Measurements from ENCODE around the gene PRIMA1. TPM values are rescaled to one million over a fixed set of nuclear protein-coding genes. Genes with fewer than 3 reads are reported as not detected.

The PRIMA1 gene
- total and polyA plus RNA-seq, 10 of the 15 experiments (the other 5 are each of a cell fraction or from before 2014, with no cell fraction given) = not detected

GRCh38 chr14:93688820-93689219, 99.5 kb downstream of the PRIMA1 start (continued):
- TF ChIP-seq ZNF622 (IDR thresholded peaks at IDR 0.05) = no peak
- TF ChIP-seq HCFC1 (IDR thresholded peaks at IDR 0.05; ENCODE audit: low read length) = no peak
- no peak for TF ChIP-seq RFX5 (IDR thresholded peaks at IDR 0.05; ENCODE audit: low read depth, low read length)
- TF ChIP-seq, protein P1, sequence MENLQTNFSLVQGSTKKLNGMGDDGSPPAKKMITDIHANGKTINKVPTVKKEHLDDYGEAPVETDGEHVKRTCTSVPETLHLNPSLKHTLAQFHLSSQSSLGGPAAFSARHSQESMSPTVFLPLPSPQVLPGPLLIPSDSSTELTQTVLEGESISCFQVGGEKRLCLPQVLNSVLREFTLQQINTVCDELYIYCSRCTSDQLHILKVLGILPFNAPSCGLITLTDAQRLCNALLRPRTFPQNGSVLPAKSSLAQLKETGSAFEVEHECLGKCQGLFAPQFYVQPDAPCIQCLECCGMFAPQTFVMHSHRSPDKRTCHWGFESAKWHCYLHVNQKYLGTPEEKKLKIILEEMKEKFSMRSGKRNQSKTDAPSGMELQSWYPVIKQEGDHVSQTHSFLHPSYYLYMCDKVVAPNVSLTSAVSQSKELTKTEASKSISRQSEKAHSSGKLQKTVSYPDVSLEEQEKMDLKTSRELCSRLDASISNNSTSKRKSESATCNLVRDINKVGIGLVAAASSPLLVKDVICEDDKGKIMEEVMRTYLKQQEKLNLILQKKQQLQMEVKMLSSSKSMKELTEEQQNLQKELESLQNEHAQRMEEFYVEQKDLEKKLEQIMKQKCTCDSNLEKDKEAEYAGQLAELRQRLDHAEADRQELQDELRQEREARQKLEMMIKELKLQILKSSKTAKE (IDR thresholded peaks at IDR 0.05; ENCODE audit: low read depth, poor library complexity, severe bottlenecking) = no peak

DNA sequence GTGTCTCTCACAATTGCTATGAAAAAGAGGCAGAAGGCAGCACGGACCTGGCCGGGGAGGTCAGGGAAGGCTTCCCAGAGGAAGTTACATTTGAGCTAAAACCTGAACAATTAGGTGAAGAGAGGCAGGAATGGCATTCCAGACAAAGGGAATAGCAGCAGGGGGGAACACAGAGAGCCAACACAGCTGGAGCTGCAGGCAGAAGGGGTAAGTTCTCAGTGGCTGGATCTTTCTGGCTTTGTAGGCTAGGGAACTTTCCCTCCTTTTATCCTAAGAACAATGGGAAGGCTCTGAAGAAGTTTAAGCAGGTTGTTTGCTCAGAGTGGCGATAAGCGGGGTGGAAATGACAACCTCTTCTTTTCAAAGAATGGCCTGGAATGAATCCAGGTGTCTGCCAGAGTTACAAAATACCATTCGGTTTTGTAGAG, 100.0 kb downstream of the PRIMA1 start:
- RAD21 ChIA-PET (ENCODE audit: unreplicated experiment) = no interaction called here
- intact Hi-C loops (cut with micrococcal nuclease; ENCODE audit: unreplicated experiment) = no loop called here
- BruUV-seq (replicated peaks) = no TSS peak
- no peak for TF ChIP-seq PKNOX1 (IDR thresholded peaks at IDR 0.05)
- TF ChIP-seq ZNF274 (IDR thresholded peaks at IDR 0.05; ENCODE audit: insufficient read depth, insufficient read length) = no peak
- no peak for TF ChIP-seq NFYA (IDR thresholded peaks at IDR 0.05; ENCODE audit: borderline replicate concordance, low read depth, low read length)
- no peak for TF ChIP-seq MXI1 (IDR thresholded peaks at IDR 0.05; ENCODE audit: low read depth, low read length)
- TF ChIP-seq CBFB (IDR thresholded peaks at IDR 0.05; ENCODE audit: low read depth) = no peak
- TF ChIP-seq JUND (IDR thresholded peaks at IDR 0.05; ENCODE audit: low read depth, low read length) = no peak
- TF ChIP-seq SP1 (IDR thresholded peaks at IDR 0.05; ENCODE audit: low read depth, low read length) = no peak
- TF ChIP-seq ETV6 (conservative IDR thresholded peaks at IDR 0.05 in 1 of 2, IDR thresholded peaks at IDR 0.05 in 1 of 2; ENCODE audit: borderline replicate concordance in 1 of 2, low read depth in 1 of 2) = no peak
- TF ChIP-seq, protein P2, sequence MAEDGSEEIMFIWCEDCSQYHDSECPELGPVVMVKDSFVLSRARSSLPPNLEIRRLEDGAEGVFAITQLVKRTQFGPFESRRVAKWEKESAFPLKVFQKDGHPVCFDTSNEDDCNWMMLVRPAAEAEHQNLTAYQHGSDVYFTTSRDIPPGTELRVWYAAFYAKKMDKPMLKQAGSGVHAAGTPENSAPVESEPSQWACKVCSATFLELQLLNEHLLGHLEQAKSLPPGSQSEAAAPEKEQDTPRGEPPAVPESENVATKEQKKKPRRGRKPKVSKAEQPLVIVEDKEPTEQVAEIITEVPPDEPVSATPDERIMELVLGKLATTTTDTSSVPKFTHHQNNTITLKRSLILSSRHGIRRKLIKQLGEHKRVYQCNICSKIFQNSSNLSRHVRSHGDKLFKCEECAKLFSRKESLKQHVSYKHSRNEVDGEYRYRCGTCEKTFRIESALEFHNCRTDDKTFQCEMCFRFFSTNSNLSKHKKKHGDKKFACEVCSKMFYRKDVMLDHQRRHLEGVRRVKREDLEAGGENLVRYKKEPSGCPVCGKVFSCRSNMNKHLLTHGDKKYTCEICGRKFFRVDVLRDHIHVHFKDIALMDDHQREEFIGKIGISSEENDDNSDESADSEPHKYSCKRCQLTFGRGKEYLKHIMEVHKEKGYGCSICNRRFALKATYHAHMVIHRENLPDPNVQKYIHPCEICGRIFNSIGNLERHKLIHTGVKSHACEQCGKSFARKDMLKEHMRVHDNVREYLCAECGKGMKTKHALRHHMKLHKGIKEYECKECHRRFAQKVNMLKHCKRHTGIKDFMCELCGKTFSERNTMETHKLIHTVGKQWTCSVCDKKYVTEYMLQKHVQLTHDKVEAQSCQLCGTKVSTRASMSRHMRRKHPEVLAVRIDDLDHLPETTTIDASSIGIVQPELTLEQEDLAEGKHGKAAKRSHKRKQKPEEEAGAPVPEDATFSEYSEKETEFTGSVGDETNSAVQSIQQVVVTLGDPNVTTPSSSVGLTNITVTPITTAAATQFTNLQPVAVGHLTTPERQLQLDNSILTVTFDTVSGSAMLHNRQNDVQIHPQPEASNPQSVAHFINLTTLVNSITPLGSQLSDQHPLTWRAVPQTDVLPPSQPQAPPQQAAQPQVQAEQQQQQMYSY (CRISPR knock-in tag; IDR thresholded peaks at IDR 0.05) = no peak
- TF ChIP-seq EED (IDR thresholded peaks at IDR 0.05; ENCODE audit: low read depth) = no peak
- TF ChIP-seq, protein P3, sequence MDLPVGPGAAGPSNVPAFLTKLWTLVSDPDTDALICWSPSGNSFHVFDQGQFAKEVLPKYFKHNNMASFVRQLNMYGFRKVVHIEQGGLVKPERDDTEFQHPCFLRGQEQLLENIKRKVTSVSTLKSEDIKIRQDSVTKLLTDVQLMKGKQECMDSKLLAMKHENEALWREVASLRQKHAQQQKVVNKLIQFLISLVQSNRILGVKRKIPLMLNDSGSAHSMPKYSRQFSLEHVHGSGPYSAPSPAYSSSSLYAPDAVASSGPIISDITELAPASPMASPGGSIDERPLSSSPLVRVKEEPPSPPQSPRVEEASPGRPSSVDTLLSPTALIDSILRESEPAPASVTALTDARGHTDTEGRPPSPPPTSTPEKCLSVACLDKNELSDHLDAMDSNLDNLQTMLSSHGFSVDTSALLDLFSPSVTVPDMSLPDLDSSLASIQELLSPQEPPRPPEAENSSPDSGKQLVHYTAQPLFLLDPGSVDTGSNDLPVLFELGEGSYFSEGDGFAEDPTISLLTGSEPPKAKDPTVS (IDR thresholded peaks at IDR 0.05; ENCODE audit: low read depth, low read length) = no peak

More for the DNA sequence above, 100.0 kb downstream of the PRIMA1 start:
- H3K4me1 ChIP-seq (ENCODE audit: control insufficient read depth, insufficient read depth, low read length) = no peaks in the 10 kb centered on the region
- no peaks in the 10 kb centered on the region; a peak in 1 of 4 replicates for H3K27me3 ChIP-seq (replicated peaks in 1 of 2; ENCODE audit: control insufficient read depth in 2 of 2, insufficient read depth in 2 of 2, low read length in 1 of 2)
- in situ Hi-C loops (cut with MboI) = no loop called here
- no peaks in the 10 kb centered on the region for H3K9me3 ChIP-seq (replicated peaks; ENCODE audit: control insufficient read depth, insufficient read depth, low read length)
- 9% methylated on average over 5 of the region's 5 CpGs for WGBS (ENCODE audit: insufficient coverage, insufficient replicate concordance, low lambda C conversion rate, missing lambda C conversion rate)
- no peak overlapping the region for H3K4me3 ChIP-seq
- POLR2A ChIA-PET = no interaction called here
- ATAC-seq (no peak), FAIRE-seq (no peak), DNase-seq (ENCODE audit: low read depth, low spot score) (no peak)
- no peak overlapping the region for H3K27ac ChIP-seq (ENCODE audit: control insufficient read depth, insufficient read depth)
- no peaks in the 10 kb centered on the region for H3K36me3 ChIP-seq (ENCODE audit: control insufficient read depth in 2 of 2, insufficient read depth in 2 of 2, low read length in 1 of 2)
- H3K4me2 ChIP-seq (ENCODE audit: control insufficient read depth, insufficient read depth) = no peak overlapping the region
- SMC1A ChIA-PET (ENCODE audit: uncharacterized antibody, unreplicated experiment) = no interaction called here
- no peaks in the 10 kb centered on the region for H4K20me1 ChIP-seq (ENCODE audit: control insufficient read depth, insufficient read depth)
- CTCF ChIA-PET = interaction anchor here (1.1 kb wide), 2 partner anchors 201 to 448 kb away, joined by 3 to 4 read pairs; no protein-coding TSS in a partner anchor
- H3K9ac ChIP-seq (ENCODE audit: control insufficient read depth, insufficient read depth, low read length) = no peak overlapping the region
- no peaks in the 10 kb centered on the region for H3K79me2 ChIP-seq (ENCODE audit: control insufficient read depth, insufficient read depth, low read length)
- no peak overlapping the region for H2AFZ ChIP-seq (ENCODE audit: control insufficient read depth, low read depth, low read length)

Measured in GM12878 (cell line).